Measurements from ENCODE around the gene FZR1. TPM values are rescaled to one million over a fixed set of nuclear protein-coding genes. Genes with fewer than 3 reads are reported as not detected.

FZR1 gene
- total RNA-seq, 1 experiment from 2014 or later: 51.4 TPM

- Histone ChIP-seq H3K27ac (ENCODE audit: insufficient read length, low read depth, low read length) (no peak overlapping the region), H3K4ac (ENCODE audit: low read depth, low read length) (no peak overlapping the region), H4K20me1 (ENCODE audit: control insufficient read depth, insufficient read depth, insufficient read length) (no peaks in the 10 kb centered on the region), H3K9me3 (ENCODE audit: control insufficient read depth, low read depth, low read length) (no peaks in the 10 kb centered on the region), H2BK120ac (ENCODE audit: low read depth, low read length, poor library complexity, severe bottlenecking) (no peak overlapping the region), H4K8ac (replicated peaks; ENCODE audit: insufficient read length, low read depth, low read length) (no peak overlapping the region), H3K18ac (ENCODE audit: insufficient read length, low read depth, low read length) (peak overlapping the region; percentile 78), H3K79me2 (ENCODE audit: insufficient read depth, low read length) (no peaks in the 10 kb centered on the region), H3K23me2 (ENCODE audit: insufficient read length, low read depth, low read length, poor library complexity, severe bottlenecking) (peaks cover 13% of the 10 kb centered on the region), H2BK20ac (ENCODE audit: low read depth, low read length, poor library complexity, severe bottlenecking) (no peak overlapping the region), H2BK15ac (ENCODE audit: low read depth, low read length) (no peak overlapping the region), H2BK5ac (ENCODE audit: insufficient read length, low read length) (no peak overlapping the region), H3K56ac (ENCODE audit: insufficient read length, low read depth, low read length) (no peak overlapping the region), H3K27me3 (ENCODE audit: insufficient read depth, low read length) (no peaks in the 10 kb centered on the region), H3K4me2 (ENCODE audit: insufficient read depth, insufficient read length, low read length) (peak overlapping the region; percentile 61), H3T11ph (ENCODE audit: low read length) (no peak overlapping the region), H3K4me1 (ENCODE audit: insufficient read depth, low read length) (no peaks in the 10 kb centered on the region), H3K23ac (ENCODE audit: insufficient read length, low read depth, low read length) (no peak overlapping the region), H4K5ac (ENCODE audit: insufficient read length, low read depth, low read length) (no peak overlapping the region), H2AFZ (ENCODE audit: low read length) (no peak overlapping the region), H2AK5ac (ENCODE audit: insufficient read length, low read length) (no peak overlapping the region), H3K79me1 (ENCODE audit: insufficient read depth, low read depth, low read length, poor library complexity, severe bottlenecking) (no peaks in the 10 kb centered on the region), H3K14ac (ENCODE audit: insufficient read depth, low read length) (no peak overlapping the region), H4K91ac (ENCODE audit: insufficient read length, low read depth, low read length) (no peak overlapping the region), H3K9ac (ENCODE audit: extremely low read depth, insufficient read length, low read length) (no peak overlapping the region), H2BK12ac (ENCODE audit: insufficient read length, low read depth, low read length) (no peak overlapping the region)
- H3K4me3 Mint-ChIP-seq: peak overlapping the region; percentile 73 to 87
- H3K27ac Mint-ChIP-seq: peak overlapping the region in 2 of 3 experiments; percentile 79 to 95; a peak in 4 of 7 replicates
- no peak for TF ChIP-seq CTCF (conservative IDR thresholded peaks at IDR 0.05)
- peak; percentile 98 for DNase-seq
- H3K4me1 Mint-ChIP-seq: peaks cover 13 to 26% of the 10 kb centered on the region in 2 experiments
- H3K9me3 Mint-ChIP-seq: no peaks in the 10 kb centered on the region; a peak in 1 of 5 replicates
- peaks cover 7% of the 10 kb centered on the region for H3K27me3 Mint-ChIP-seq (ENCODE audit: low read depth)
- no CpG with 5 or more reads among the region's 55 CpGs for WGBS (ENCODE audit: extremely low coverage, insufficient read length, low lambda C conversion rate)
- H3K36me3 Mint-ChIP-seq (ENCODE audit: insufficient read depth in 1 of 3, low read depth in 3 of 3): peaks cover 8 to 10% (median 9%) of the 10 kb centered on the region in 3 experiments
Measured at GRCh38 chr19:3573858-3574637, 67.9 kb downstream of the FZR1 start.

Data from H9 (cell line).